PC-3 (cell line): Measurements from ENCODE around the gene STING1.

Experiments
- CTCF ChIP-seq: fragments of 300-600 bp; sonication (generic); conservative IDR thresholded peaks from 2 replicates; pipeline ENCODE4 v1.5.1; 2017; ENCODE audit warnings: antibody characterized with exemption, low read depth, mild to moderate bottlenecking, low read length
- EZH2 ChIP-seq: fragments of 300-600 bp; sonication (generic); IDR thresholded peaks from one replicate; pipeline ENCODE4 v1.6.1; 2017; ENCODE audit warnings: antibody characterized with exemption, mild to moderate bottlenecking, low read length; ENCODE audit not compliant: unreplicated experiment

- TF ChIP-seq CTCF (no peak), EZH2 (no peak)
Observed at GRCh38 chr5:139481122-139481533, 1.4 kb downstream of the STING1 start.
